Measurements from ENCODE around the gene ZNF106.

ZNF106 gene

DNA sequence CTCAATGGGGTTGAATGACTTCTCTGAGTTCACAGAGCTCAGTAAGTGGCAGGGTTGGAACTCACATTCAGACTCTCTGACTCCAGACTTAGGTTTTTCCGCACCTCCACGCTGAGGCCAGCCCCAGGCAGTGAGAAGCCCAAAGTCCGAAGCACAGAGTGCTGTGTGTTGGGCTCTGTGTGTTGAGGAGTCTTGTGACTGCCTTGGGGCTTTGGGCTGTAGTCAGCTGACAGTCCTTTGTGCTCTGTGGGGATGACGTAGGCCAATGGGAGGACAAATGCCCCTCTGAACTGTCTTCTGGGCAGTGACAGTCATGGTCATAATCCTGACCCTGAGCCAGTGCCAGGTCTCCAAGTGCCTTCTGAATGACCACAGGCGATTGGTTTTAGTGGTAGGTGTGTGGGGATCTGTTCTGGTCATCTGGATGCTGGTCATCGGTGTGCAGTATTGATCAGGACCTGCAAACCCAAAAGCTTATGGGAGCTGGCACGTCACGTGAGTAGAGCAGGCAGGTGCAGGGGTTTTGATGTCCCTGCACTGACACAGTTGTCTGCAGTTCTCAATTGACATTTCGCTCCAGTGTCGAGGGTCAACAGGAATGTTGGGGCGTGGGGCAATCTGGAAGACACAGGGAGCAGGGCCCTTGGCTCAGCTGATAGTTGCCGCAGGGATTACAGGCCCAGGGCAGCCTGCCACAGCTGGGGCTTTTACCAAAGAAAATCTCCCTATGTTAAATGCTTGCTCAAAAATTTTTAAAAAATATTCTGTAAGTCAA, 86.3 kb downstream of the ZNF106 start:
- no peak for DNase-seq

DNA sequence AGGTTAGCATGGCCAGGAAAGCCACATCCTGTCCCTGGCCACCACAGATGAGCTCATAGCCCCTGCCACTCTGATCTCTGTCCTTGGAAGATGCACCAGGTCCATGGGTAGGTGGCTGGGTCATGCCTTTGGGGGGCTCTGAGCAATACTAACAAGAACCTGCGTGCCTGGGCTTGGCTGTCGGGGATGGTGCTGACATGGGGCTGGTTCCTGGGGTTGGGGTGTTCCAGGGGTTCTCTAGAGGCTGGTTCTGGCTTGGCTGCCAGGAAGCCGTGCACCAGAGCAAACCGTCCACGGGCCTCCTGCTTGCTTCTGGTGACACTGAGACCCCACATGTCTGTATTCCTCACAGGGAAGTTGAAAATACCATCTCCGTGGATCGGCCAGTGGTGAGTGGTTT, 87.6 kb downstream of the ZNF106 start:
- DNase-seq, result no peak

DNA sequence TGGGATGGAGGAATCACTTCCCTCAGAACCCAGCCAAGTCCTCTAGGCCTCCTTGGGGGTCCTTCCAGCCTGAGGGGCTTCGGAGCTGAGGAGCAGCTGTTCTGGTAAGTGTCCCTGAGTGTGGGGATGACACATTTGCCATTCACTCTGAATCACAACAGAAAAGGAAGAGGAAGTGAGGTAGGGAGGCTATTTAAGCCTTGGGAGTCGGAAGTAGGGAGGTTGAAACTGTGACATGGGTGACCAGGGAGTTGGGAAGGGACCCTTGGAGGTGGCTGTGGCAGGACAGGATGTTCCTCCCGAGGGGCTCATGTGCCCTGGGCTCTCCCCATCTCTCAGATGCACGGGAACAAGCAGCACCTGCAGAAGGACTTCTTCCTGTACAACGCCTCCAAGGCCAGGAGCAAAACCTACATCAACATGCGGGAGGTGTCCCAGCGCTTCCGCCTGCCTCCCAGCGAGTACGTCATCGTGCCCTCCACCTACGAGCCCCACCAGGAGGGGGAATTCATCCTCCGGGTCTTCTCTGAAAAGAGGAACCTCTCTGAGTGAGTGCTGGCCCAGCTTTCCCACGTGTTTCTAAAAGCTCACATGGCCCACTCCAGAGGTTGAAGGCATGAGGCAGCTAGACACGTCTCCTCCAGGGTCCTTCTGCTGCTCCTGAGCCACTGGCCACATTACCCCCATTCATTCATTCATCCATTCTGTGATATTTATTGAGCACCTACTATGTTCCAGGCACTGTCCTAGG, 88.3 kb downstream of the ZNF106 start:
- DNase-seq, result no peak

DNA sequence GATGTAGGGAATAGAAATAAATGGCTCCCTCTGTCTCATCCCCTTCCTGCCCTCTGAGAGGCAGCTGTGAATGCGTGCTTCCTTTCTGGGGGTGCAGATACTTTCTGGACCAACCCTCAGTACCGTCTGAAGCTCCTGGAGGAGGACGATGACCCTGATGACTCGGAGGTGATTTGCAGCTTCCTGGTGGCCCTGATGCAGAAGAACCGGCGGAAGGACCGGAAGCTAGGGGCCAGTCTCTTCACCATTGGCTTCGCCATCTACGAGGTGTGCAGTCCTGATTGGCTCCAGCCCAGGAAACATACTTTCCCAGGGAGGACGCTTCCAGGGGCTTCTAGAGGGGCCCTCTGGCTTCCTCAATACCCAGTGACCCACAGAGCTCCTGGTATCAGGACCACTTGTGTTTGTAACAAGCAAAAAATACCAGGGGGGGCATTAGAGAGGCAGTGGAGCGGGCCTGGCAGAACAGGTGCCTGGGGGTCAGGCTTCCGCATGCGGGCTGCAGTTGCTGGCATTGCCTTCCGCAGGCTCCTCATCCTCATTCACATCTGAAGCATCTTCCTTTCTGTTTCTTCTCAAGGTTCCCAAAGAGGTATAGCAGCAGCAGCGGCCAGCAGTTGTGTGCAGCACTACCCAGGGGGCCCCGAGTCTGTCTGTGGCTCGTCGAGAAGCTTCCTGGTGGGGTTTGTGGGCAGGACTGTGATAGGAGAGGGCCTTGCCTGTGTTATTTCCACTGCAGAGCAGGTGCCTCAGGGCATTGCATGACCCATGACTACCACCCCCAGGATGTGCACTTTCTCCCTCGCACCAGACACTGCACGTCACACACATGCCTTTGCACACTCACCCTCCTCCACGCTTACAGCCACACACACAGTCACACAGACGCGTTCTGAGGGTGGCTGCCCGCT, 89.1 kb downstream of the ZNF106 start:
- peak in 1 of 2 donors; percentile 19 for DNase-seq

DNA sequence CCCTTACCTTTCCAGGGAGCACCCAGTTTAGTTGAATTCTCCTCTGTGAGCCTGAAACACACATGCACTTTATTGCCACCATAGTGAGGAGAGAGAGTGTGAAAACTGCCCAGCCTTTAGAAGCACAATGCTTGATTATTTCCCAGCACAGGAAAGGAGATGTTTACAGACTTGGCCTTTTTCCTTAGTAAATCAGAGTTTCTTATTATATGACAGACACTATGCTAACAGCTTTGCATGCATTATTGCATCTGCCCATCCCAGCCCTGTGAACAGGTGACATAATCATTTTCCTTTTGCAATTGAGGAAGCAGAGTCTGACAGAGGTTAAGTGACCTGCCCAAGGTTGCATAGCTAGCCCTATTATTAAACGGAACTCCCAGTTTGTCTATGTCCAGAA, 95.1 kb downstream of the ZNF106 start:
- DNase-seq, result no peak

DNA sequence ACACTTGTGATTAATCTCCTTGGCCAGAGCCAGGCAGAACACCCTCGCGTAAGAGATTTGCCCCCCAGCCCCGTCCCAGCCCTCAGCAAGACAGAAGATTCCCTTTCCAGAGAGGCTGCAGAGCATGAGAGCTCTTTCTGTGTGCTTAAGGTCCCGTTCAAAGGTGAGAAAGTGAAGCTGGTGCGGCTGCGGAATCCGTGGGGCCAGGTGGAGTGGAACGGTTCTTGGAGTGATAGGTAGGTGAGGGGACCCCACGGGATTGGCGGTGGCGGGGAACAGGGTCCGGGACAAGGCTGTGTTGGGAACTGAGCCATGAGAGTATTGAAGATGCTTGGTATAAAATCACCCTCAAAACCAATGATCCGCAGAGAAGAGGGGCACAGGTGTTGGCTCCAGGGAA, 96.8 kb downstream of the ZNF106 start:
- no peak for DNase-seq

DNA sequence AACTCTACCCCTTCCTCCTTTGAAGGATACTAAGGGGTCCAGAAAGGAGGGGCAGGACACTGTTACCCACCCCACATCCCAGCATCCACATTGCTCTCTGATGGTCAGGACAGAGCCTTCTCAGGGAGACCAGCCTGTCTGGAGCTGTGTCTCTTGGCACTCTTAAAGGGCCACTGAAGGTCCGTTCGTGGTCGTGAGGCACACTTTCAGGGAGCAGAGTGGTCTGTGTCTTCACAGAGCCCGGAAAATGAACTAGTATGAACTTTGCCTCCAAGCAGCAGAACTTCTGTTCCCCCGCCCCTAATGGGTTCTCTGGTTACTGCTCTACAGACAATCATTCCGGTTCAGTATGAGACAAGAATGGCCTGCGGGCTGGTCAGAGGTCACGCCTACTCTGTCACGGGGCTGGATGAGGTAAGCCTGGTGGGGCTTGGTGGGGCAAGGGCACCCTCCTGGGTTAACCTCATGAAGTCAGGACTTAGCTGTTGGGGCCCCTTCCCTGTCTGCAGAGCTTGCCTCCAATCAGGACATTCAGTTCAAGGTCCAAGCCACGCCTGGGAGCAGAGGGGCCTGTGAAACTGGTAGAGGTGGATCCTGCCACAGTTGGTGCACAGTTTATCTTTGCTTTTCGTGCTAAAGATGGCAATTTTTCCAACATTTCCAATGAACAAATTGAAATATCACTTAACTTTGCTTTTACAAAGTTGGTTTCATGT, 98.5 kb downstream of the ZNF106 start:
- no peak for DNase-seq

DNA sequence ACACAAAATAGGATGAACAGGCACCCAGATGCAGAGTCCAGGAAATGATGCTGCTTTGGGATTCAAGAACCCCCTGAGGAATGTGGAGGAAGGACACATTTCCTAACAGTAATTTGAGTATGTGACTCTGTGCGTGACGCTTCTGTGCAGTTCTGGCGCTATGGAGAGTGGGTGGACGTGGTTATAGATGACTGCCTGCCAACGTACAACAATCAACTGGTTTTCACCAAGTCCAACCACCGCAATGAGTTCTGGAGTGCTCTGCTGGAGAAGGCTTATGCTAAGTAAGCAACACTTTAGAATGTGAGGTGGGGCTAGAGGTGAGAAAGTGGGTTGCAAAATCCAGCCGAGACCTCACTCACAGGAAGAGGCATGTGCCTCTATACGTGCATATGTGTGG, 103.3 kb downstream of the ZNF106 start:
- no peak for DNase-seq

DNA sequence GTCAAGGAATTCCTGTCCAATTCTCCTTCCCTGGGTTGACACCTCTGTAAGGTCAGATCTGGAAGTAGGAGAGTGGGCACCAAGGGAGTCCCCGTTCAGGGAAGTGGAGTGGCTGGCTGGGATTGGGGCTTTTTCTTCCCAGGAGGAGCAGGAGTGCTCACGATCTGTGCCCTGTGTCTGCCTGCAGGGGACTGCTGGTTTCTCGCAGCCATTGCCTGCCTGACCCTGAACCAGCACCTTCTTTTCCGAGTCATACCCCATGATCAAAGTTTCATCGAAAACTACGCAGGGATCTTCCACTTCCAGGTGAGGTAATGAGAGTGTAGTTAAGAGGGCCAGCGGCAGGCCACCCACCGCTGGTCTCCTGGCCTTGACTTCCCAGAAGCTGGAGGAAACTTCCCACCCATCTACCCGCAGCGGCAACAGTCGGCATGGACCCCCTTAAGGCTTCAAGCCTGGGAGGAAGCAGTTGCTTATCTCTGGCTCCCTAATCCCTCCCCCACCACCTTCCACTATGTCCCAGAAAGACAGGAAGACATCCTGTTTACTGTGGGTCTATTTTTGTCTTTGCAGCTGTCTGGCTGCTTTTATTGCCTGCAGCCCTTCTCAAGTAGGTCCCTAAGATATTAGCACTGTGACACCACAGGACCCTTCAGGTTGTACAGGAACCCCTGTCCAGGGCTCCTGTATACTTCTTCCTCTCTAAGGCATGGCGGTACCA, 104.8 kb downstream of the ZNF106 start:
- DNase-seq, result no peak

DNA sequence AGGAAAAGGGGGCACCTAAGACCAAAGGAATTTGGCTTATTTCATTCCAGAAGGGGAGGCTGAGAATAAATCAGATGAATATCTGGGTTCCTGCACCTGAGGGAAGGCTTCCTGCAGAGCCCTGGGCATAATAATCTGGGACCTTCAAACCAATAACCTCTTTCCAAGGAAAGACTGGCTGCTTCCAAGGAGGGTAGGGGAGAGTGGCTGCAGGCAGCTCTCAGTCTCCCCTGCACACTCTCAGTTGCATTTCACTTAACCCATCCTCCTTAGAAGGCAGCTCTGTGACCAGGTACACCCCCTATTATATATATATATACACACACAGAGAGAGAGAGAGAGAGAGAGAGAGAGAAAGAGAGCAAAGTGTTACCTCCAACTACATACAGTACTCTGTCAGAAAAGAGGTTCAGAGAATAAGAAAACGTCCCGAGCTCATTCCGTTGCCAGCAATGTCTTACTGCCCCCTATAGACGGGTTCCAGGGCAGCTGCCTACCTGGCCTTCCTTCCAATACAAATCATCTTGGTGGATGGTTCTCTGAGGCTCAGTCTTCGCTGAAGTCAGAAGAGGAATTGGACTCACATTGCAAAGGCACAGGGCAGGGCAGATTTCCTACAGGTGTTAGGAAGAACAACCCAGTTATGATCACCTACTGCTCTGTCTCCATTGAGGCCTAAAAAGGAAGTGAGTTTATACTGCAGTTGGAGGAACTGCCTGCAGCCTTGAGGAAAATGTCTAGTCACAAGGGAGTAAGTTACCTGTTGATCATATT, 105.5 kb downstream of the ZNF106 start:
- peak in 1 of 2 donors; percentile 16 for DNase-seq

DNA sequence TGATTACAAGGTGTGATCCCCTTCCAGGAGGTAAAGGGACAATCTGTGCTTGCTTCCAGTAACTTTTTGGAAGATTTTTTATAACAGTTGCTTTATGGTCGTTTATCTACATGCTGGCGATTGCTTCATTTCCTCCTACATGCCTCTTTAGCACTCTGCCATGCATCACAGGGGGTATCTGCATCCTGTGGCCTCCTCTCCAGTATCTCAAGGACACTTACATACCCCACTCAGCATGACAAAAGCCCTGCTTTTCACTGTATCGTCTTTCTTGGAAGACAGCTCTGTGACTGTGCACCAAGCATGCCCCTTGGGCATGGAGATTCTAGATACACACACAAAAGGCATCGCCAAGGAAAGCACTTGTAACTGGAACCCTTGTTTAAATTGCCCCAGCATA, 106.3 kb downstream of the ZNF106 start:
- DNase-seq, result no peak

DNA sequence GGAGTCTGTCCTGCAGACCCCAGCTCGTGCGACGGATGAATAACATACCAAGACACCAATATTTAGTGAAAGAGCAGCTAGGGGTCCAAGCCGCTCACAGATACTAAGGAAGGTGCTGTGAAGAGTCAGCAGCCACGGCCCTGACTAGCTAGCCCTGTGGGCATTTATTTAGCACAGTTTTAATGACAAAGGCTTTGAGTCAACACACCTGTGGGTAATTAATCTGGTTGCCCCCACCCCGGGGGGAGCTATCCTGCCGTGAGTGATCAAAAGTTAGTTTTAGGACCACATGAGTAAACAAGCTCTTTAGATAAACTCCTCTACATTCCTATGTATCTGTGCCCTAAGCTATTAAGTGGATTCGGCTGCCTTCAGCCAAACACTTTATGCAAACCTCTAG, 112.9 kb downstream of the ZNF106 start:
- DNase-seq, result no peak

DNA sequence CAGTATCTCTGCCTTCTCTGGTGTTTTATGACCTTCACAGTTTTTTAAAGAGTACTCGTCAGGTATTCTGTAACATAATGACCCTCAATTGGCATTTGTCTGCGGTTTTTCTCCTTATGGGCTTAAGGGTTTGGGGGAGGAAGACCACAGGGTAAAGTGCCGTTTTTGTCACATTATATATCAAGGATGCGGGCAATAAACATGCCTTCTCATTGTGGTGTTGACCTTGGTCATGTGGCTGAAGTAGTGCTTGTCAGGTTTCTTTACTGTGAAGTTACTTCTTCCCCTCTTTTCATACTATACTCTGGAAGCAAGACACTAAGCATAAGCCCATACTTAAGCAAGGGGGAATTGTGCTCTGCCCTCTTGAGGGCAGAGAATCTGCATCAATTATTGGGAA, 115.0 kb downstream of the ZNF106 start:
- no peak for DNase-seq

DNA sequence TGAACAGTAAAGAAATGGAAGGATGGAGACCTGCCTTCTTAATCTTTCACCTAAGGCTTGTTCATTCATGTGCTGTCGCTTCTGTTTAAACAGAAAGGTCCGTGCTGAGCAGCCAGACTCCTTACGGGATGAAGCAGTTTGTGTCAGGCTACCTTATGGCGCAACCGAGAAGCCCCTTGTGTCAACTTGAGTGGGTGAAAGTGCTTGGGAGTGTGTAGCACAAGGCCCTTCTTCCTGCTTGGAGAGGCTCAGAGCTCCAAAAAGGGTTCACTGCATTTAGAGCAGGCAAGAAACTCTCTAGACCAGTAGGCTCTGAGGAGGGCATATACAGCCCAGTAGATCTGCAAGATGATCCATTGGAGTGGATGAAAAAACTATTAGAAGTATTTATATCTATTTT, 115.7 kb downstream of the ZNF106 start:
- DNase-seq, result no peak

DNA sequence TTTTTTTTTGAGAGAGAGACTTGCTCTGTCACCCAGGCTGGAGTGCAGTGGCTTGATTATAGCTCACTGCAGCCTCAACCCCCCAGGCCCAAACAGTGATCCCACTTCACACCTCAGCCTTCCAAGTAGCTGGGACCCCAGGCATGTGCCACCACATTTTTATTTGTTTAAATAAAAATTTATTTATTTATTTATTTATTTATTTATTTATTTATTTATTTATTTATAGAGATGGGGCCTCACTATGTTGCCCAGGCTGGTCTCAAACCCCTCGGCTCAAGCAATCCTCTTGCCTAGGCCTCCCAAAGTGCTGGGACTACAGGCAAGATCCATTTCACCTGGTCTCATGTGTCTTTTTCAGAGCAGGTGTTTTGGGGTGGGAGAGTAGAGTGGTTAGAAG, 116.1 kb downstream of the ZNF106 start:
- DNase-seq, result no peak

DNA sequence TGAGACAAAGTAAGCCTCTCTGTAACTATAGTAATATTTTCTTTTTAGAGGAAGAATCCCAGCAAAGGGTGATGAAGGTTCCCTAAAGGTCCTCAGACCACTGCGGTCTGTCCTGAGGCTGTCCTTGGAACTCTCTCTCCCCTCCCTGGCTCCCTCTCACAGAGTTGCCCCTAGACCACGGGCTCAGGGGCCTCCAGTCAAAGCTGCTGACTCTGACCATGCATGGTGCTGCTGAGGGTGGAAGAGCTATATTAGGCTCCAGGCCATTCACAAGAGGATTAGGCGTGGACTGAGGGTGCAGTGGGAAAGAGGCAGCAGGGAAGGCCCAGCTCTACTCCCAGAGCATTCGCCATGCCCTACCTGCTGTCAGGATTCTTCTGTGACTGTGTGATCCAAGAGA, 117.0 kb downstream of the ZNF106 start:
- no peak for DNase-seq

DNA sequence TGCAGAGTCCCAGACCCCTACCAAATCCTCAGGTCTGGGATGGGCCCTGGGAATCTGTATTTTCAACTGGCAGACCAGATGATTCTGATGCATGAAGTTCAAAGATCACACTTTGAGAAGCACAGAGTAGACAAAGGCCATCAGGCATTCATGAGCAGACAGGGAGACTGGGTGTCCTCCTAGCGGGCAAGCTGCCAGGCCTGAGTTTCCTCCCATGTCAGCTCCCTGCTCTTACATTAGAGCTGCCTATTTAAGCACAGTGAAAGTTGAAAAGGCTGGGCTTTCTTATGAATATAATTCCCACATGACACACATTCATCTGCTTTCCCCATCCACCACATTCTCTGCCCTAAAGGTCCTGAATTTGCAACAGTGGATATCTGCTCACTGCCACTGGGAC, 117.7 kb downstream of the ZNF106 start:
- no peak for DNase-seq

DNA sequence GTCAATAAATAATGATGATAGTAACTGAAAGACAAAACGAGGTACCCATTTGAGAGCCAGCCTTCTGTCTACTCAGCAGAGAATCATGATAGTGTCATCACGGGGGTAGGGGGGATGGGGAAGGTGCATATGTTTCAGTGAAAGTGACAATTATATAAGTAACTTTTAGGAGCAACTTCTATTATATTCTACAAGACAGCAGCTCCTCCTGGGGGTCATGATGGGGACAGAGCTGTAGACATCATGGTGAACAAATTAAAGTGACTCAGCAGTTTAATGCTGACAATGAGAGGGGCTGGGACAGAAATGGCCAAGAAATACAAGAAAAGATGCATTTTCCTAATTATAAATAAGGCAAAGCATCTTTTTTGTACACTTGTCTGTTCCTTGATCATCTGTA, 119.8 kb downstream of the ZNF106 start:
- DNase-seq, result peak in 1 of 2 donors; percentile 5

DNA sequence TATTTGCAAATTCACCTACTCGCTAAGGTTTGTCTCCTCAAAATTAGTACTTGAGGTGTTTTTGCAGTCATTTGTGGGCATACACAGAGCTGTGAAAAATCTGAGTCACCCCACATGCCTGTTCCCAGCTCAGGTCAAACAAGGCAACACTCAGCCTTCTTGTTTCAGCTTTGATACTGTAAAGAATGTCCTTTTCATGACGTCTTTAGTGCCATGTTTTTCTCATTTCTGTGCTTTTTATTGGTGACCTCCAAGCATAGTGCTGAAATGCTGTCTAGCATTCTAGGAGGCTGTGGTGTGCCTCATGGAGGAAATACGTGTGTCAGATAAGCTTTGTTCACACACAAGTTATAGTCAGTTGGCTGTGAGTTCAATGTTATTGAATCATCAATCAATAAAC, 122.8 kb downstream of the ZNF106 start:
- DNase-seq, result no peak

DNA sequence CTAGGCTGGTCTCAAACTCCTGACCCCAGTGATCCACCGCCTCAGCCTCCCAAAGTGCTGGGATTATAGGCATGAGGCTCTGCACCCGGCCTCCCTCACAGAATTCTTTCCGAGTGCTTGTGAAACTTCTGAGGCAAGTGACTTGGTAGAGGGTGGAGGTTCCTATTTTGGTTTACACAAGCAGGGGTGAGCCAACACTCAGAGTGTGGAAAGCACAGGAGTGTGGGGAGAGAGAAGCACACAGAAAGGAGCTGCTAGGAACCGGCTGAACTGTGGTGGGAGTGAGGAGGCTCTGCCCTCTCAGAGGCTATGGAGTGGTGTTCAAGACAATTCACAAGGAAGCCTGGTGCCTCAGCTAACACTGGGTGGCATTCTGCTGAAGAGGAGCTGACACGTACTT, 123.9 kb downstream of the ZNF106 start:
- peak in 1 of 2 donors; percentile 39 for DNase-seq

DNA sequence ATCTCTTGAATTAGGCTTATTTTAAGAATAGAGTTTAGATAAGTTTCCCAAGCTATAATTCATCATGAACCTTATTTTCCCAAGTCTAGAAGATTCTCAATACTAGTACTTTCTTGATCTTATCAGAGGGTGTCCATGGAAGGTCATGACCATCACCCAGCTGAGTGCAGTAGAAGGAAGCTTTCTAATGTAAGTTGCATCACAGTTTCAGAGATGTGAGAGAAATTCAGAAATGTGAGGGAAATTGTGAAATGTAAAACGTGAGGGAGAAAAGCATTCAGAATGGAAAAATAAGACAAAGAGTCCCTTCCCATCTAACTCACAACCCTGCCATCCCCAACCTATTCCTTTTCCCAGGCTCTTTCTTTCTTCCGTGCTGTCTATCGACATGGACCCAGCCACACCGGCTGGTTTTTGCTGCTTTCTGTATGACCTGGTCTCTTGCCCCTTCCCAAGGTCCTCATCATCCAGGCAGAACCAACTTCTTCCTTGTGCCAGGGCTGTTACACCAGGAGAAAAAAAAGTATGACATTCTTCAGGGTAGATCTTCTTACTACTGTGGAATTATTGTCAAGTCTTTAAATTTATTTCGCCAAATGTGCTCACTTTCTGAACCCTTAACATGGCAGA, 124.9 kb downstream of the ZNF106 start:
- DNase-seq, result no peak
